ENCODE results near the gene ATP2A3.
"Not testable (repeated sequence)": the region's sequence is repeated elsewhere in the genome, so short reads cannot be mapped to it uniquely, and the experiment has no call there.

ATP2A3 gene

GRCh38 chr17:3953542-3953941, 10.7 kb downstream of the ATP2A3 start:
- no peak for DNase-seq

DNA sequence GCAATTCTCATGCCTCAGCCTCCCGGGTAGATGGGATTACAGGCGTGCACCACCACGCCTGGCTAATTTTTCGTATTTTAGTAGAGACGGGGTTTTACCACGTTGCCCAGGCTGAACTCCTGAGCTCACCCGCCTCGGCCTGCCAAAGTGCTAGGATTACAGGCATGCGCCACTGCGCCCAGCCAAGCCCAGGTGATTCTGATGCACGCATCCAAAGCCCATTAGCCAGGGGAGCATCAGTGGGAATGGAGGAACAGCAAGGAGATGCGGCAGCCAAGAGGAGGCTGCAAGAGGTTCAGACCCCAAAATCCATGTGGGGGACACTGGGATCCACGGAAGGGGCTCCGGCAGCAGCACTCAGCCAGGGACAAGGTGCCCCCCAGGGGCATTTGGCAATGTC, 12.1 kb downstream of the ATP2A3 start:
- no peak for DNase-seq

DNA sequence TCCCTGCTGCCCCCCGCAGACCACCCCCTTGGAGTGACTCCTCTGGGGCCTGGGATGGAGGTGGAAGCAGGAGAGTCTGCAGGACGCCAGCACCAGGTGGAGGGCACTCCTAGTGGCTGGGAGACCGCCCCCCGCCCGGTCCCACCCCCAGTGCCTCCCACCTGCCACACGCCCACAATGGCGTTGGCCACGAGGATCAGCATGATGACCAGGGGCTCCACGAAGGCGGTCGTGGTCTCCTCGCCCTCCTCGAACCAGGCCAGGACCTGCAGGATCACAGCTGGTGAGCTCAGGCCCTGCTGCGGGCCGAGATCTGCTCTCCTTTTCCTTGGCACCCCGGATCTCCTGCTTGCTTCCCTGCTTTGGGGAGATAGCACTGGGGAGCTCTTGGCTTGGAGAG, 12.8 kb downstream of the ATP2A3 start:
- no peak for DNase-seq

- DNase-seq, result no peak
Observed at GRCh38 chr17:3951003-3951402, 13.2 kb downstream of the ATP2A3 start.

DNA sequence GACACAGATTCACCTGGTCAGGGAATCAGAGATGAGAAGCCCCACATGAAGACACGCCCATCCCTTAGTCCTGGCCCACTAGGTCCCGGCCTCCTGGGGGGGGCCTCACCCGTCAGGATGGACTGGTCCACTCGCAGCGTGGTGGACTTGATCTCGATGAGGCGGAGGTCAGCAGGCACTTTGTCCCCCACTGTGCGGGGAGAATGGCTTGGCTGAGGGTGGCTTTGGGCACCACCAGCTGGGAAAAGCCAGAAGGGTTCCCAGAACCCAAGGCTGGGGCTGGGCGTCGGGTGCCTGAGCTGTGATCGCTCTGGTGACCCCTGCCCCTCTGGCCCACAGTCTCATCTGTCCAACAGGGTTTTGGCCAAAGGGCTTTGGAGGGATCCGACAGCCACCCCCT, 13.7 kb downstream of the ATP2A3 start:
- DNase-seq, result no peak

GRCh38 chr17:3949418-3949817, 14.8 kb downstream of the ATP2A3 start:
- no peak for DNase-seq

DNA sequence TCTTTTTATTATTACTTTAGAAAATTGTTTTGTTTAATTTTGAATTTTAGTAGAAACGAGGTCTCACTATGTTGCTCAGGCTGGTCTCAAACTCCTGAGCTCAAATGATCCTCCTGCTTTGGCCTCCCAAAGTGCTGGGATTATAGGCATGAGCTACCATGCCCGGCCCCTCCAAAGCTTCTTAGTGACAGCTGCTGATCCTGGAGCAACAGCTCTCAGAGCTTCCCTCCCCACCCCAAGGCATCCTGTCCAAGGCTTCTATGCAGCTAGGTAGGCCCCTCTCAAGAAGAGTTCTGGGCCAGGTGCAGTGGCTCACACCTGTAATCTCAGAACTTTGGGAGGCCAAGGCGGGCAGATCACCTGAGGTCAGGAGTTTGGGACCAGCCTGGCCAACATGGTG, 15.7 kb downstream of the ATP2A3 start:
- DNase-seq, result not testable (repeated sequence)

GRCh38 chr17:3947318-3947810, 16.9 kb downstream of the ATP2A3 start:
- DNase-seq, result no peak

DNA sequence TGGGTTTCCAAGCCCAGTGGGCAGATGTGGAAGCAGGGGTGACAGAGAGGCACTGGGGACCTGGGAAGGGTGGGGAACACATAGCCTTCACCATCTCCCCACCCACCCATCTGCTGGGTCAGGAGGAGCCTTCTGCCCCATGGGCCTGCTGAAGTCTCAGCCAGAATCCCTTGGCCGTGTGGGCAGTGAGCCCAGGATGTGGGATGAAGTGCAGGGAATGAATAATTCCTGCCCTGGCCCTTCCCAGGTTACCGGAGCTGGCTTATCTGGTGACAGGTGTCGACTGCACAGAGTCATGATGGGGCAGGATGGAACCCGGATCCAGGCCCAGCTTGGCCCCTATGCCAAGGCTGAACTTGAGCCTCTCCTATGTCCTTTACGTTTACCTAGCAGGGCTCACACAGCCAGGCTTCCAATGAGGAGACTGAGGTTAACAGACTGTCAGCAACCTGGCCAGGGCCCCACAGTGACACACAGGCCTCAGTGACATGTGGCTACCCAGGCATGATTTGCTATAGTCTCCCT, 17.5 kb downstream of the ATP2A3 start:
- DNase-seq, result no peak

- DNase-seq, result peak; percentile 48
Observed at GRCh38 chr17:3944485-3945388, 19.5 kb downstream of the ATP2A3 start.

GRCh38 chr17:3943240-3943891, 20.9 kb downstream of the ATP2A3 start:
- no peak for DNase-seq

- no peak for DNase-seq
Observed at GRCh38 chr17:3940965-3941698, 23.1 kb downstream of the ATP2A3 start.

DNA sequence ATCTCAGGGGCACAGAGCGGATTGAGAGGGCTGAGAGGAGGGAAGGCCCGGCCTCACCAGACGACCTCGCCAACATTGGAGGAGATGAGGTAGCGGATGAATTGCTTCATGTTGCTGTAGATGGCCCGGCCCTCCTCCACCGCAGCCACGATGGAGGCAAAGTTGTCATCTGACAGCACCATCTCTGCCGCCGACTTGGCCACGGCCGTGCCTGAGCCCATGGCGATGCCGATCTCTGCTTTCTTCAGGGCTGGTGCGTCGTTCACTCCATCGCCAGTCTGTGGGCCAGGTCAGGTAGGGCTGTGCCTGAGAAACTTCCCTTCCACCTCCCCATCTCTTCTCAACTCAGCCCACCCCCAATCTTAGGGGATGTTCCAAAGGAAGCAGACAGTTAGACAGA, 26.9 kb downstream of the ATP2A3 start:
- DNase-seq, result no peak

DNA sequence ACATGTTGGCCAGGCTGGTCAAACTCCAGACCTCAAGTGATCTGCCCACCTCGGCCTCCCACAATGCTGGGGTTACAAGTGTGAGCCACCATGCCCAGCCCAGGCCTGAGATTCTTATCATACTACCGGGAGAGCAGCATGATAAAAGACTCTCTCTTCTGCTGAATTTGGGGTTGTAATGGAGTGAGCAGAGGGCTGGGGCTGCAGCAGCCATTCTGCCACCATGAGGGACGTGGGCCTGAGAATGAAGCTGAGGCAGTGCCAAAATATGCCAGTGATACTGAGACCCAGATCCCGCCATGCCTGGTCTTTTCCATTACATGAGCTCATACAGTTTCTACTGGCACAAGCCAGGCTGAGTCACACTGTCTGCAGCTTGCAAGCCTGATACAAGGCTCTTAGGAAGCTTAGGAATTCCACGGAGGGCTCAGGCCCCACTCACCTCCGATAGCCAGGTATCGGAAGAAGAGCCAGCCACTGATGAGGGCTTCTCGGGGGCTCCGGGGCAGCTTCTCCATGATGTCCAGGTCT, 28.3 kb downstream of the ATP2A3 start:
- no peak for DNase-seq

DNA sequence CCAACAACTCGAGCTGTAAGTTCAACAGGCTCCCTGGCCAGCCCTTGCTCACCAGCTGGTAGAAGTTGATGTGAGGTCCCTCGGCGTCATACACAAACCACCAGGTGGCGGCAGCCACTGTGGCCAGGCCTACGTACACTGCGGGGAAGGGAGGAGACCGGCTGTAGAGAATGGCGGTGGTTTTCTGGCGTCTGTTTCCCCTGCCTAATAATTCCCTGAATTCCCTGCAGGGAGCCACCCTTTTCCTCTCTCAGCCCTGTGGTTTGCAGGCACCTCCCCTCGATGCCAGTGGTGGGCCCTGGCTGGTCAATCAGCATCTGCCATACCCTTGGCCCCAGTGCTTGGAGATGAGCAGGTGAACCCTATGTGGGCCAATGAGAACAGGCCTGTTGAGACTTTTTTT, 29.1 kb downstream of the ATP2A3 start:
- peak; percentile 32 for DNase-seq

DNA sequence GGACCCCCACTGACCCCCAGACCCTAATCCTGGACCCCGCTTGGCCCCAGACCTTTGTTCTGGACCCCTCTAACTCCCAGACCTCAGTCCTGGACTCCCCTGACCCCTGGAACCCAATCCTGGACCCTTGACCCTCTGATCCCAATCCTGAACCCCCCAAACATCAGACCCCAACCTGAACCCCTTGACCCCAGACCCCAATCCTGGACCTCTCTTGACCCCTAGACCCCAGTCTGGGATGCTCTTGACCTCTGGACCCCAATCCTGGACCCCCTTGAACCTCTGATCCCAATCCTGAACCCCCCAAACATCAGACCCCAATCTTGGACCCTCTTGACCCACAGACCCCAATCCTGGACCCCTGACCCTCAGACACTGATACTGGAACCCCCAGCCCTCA, 34.5 kb downstream of the ATP2A3 start:
- no peak for DNase-seq

DNA sequence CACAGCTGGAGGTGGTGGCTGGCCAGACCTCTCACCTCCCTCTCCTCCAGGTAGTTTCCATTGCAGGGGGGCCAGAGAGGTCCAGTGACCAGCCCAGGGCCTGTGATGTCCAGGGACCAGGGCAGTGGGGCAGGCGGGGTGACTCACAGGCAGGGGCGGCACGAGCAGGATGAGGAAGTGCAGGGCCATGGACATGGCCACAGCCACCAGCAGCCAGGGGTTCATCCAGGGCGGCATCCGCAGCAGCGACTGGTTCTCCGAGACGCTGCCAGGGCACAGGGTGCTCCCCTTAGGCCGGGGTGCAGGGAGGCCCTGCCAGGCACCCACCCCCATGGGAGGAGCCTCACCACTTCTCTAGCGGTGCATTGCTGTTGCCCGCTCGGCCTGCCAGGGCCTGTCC, 35.1 kb downstream of the ATP2A3 start:
- no peak for DNase-seq

DNA sequence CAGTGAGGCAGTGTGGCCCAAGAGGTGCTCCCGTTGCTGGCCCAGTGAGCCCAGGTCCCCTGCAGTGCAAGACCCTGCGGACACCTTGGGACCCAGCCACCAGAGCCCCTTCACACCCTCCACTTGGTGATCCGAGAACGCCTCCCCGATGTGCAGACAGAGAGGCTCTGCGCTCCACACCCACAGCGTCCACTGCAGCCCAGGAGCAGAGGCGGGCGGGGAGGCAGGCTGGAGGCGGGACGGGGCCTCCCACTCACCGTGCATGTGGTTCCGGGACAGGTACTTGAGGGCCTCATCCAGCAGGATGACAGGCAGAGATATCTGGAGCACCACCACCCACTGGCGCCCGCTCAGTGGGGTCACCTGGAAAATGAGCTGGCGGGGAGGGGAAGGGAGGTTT, 35.8 kb downstream of the ATP2A3 start:
- DNase-seq, result no peak

DNA sequence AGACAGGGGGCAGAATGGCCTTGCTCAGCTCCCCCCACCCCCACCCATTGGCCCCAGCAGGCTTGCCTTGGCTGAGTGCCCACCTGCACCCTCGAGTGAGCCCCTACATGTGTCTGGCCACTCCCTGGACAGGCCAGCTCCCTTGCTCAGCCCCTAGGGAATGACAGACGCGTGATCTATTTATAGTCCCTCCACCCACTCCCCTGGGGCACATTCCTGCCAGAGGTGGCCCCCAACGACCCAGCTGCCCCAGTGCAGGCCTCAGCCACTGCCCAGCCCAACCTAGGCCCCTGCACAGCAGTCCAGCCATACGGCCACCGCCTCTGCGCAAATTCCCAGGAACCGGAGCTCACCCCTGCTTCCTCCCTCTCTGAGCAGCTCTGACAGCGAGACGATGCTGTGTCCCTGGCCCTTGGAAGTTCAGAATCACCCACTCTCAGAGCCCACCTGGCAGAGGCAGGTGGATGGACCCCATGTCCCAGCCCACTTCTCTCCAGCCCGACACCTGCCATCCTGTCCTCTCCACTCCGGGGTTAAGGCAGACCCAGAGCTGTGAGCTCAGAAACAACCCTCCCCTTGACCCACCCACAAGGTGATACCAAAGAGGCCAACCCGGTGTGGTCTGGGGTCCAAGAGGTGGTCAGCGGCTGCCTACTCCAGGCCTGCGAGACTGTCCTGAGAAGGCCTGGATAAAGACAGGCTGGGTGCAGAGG, 36.5 kb downstream of the ATP2A3 start:
- no peak for DNase-seq

DNA sequence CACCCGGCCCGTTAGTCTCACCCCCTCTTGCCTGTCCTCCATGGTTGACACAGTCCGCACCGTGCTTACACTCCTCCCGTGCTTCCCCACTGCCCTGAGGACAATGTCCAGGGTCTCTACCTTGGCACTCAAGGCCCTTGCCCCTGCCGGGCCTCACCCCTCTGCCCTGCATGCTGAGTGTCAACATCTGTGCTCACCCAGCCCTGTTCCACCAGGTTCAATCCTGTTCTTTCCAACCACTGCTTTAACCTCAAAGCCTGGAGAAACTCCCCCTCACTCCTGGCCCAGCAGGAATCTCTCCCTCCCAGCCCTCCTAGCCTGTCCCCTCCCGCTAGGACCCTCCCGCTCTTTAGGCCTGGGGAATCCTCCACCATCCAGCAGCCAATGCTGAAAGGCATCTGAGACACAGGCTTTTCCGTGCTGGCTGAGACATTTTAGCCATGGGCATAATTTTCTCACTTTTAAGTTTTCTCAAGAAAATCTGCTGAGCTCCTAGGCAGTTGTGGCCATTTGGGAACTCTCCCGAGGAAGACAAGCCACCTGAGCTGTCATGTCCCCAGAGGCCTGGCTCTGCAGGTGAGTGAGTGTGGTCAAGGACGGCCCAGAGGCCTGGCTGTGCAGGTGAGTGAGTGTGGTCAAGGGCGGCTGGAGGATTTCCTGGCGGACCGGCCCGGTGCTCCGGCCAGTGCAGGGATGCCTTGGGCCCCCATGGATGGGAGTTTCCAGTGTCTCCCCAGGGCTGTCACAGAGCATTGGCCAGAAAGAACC, 37.2 kb downstream of the ATP2A3 start:
- no peak for DNase-seq

DNA sequence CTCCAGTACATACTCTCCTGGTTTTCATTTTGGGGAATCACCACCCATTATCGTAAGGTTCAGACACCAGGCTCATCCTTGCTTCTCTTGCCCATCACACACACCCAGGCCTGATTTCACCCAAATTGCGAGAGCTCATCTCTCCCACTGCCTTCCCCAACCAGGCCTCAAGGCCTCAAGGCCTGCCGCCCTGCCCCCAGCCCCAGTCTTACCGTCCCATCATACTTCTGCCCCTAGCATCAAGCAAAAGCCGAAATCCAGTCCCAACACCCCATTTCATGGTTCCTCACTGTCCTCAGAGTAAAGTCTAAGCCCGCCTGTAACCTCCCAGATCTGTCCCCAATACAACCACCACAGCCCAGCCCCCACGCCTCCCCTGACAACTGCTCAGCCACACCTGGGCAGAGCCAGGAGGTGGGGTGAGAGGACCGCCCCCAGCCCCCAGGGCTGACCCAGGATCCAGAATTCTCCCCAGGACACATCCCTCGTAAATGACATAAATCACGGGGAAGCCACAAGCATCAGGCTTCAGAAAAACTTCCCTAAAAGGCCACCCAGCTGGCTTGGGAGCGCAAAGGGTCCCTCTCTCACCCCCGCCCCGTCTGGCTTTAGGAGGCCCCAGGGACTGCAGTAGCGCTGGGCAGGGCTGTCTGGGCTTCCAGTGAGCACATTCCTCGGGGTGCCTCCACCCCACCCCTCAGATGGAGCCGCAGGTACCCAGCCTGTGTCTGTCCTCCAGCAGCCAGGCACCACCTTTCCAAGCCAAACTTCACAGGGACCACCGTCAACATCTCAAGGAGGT, 38.4 kb downstream of the ATP2A3 start:
- no peak for DNase-seq
